ENCODE data around the gene RAB26. TPM values are rescaled to one million over a fixed set of nuclear protein-coding genes. Genes with fewer than 3 reads are reported as not detected.

RAB26 gene
- total and polyA plus RNA-seq, 2 experiments from 2014 or later = 4.1 to 8.7 TPM

- Mint-ChIP-seq H3K4me3 (no peak overlapping the region; the same call in 2 of the 3 replicates), H3K27me3 (ENCODE audit: insufficient read depth, low read depth, poor library complexity) (peaks cover 15% of the 10 kb centered on the region), H3K36me3 (ENCODE audit: low read depth) (no peaks in the 10 kb centered on the region; the same call in 2 of the 3 replicates), H3K4me1 (peaks cover 6% of the 10 kb centered on the region), H3K27ac (no peak overlapping the region), H3K9me3 (no peaks in the 10 kb centered on the region)
- Histone ChIP-seq H4K20me1 (replicated peaks; ENCODE audit: insufficient read depth) (no peaks in the 10 kb centered on the region), H3F3A (replicated peaks; ENCODE audit: low read depth) (no peaks in the 10 kb centered on the region), H3K4me1 (ENCODE audit: insufficient read depth) (no peaks in the 10 kb centered on the region), H2AFZ (no peak overlapping the region), H3K27ac (ENCODE audit: low read depth) (no peak overlapping the region), H3K4me3 (no peak overlapping the region), H3K36me3 (ENCODE audit: insufficient read depth) (no peaks in the 10 kb centered on the region), H3K4me2 (no peak overlapping the region), H3K9me2 (ENCODE audit: insufficient read depth) (no peaks in the 10 kb centered on the region), H3K79me2 (replicated peaks; ENCODE audit: insufficient read depth) (no peaks in the 10 kb centered on the region), H3K27me3 (ENCODE audit: insufficient read depth) (no peaks in the 10 kb centered on the region)
- DNase-seq (ENCODE audit: low spot score) (no peak), ATAC-seq (no peak)
- TF ChIP-seq EZH2 (IDR thresholded peaks at IDR 0.05; ENCODE audit: low read depth, unreplicated experiment) (no peak), STAT1 (IDR thresholded peaks at IDR 0.05; ENCODE audit: unreplicated experiment) (no peak), POLR2AphosphoS5 (IDR thresholded peaks at IDR 0.05; ENCODE audit: low read depth) (no peak), JUNB (IDR thresholded peaks at IDR 0.05; ENCODE audit: unreplicated experiment) (no peak), ZNF114 (CRISPR knock-in tag; IDR thresholded peaks at IDR 0.05) (no peak), ZNF331 (CRISPR knock-in tag; IDR thresholded peaks at IDR 0.05; ENCODE audit: low read depth) (no peak), NANOG (IDR thresholded peaks at IDR 0.05; ENCODE audit: borderline replicate concordance) (no peak), EZH2phosphoT487 (IDR thresholded peaks at IDR 0.05; ENCODE audit: unreplicated experiment) (no peak), REST (IDR thresholded peaks at IDR 0.05; ENCODE audit: unreplicated experiment) (no peak), ZNF462 (CRISPR knock-in tag; IDR thresholded peaks at IDR 0.05) (no peak)
- TF ChIP-seq, protein P1, sequence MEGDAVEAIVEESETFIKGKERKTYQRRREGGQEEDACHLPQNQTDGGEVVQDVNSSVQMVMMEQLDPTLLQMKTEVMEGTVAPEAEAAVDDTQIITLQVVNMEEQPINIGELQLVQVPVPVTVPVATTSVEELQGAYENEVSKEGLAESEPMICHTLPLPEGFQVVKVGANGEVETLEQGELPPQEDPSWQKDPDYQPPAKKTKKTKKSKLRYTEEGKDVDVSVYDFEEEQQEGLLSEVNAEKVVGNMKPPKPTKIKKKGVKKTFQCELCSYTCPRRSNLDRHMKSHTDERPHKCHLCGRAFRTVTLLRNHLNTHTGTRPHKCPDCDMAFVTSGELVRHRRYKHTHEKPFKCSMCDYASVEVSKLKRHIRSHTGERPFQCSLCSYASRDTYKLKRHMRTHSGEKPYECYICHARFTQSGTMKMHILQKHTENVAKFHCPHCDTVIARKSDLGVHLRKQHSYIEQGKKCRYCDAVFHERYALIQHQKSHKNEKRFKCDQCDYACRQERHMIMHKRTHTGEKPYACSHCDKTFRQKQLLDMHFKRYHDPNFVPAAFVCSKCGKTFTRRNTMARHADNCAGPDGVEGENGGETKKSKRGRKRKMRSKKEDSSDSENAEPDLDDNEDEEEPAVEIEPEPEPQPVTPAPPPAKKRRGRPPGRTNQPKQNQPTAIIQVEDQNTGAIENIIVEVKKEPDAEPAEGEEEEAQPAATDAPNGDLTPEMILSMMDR (conservative IDR thresholded peaks at IDR 0.05; ENCODE audit: low read depth in 2 of 2) = no peak
- TF ChIP-seq, protein P2, sequence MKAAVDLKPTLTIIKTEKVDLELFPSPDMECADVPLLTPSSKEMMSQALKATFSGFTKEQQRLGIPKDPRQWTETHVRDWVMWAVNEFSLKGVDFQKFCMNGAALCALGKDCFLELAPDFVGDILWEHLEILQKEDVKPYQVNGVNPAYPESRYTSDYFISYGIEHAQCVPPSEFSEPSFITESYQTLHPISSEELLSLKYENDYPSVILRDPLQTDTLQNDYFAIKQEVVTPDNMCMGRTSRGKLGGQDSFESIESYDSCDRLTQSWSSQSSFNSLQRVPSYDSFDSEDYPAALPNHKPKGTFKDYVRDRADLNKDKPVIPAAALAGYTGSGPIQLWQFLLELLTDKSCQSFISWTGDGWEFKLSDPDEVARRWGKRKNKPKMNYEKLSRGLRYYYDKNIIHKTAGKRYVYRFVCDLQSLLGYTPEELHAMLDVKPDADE (IDR thresholded peaks at IDR 0.05) = no peak
Observed at GRCh38 chr16:2183671-2184070, 35.2 kb downstream of the RAB26 start.

All from GM23338 (cell line).